ENCODE measurements around the gene OR6C68.
"Not testable (repeated sequence)": the region's sequence is repeated elsewhere in the genome, so short reads cannot be mapped to it uniquely, and the experiment has no call there.

The OR6C68 gene

GRCh38 chr12:55492078-55492477 is at the start of gene OR6C68:
Gene OR6C68, plus strand, starts transcription at chr12:55492378. Its CDS starts 0 bp downstream, at chr12:55492378.
- DNase-seq (ENCODE audit: low read depth): no peak
- TF ChIP-seq CTCF (IDR thresholded peaks at IDR 0.05; ENCODE audit: control insufficient read depth, extremely low read depth, insufficient read depth): no peak
- no peak within 1 kb of the TSS for H3K4me3 ChIP-seq (ENCODE audit: low read depth, low read length)

GRCh38 chr12:55443776-55444175 is 48.4 kb upstream of the OR6C68 start, which contains the start of gene OR6C2:
Gene OR6C2, plus strand, starts transcription at chr12:55444076. Its CDS starts 8,138 bp downstream, at chr12:55452214.
- DNase-seq (ENCODE audit: low read depth): no peak
- H3K4me3 ChIP-seq (ENCODE audit: low read depth, low read length): no peak within 1 kb of the TSS
- TF ChIP-seq CTCF (IDR thresholded peaks at IDR 0.05; ENCODE audit: control insufficient read depth, extremely low read depth, insufficient read depth): no peak

- no peak for TF ChIP-seq CTCF (IDR thresholded peaks at IDR 0.05; ENCODE audit: control insufficient read depth, extremely low read depth, insufficient read depth)
- DNase-seq (ENCODE audit: low read depth): no peak
- no peak overlapping the region for H3K4me3 ChIP-seq (ENCODE audit: low read depth, low read length)
Measured at GRCh38 chr12:55445357-55445756, 46.8 kb upstream of the OR6C68 start.

GRCh38 chr12:55446326-55446725 is 45.9 kb upstream of the OR6C68 start:
- TF ChIP-seq CTCF (IDR thresholded peaks at IDR 0.05; ENCODE audit: control insufficient read depth, extremely low read depth, insufficient read depth): peak; percentile 63
- no peak overlapping the region for H3K4me3 ChIP-seq (ENCODE audit: low read depth, low read length)
- no peak for DNase-seq (ENCODE audit: low read depth)

GRCh38 chr12:55448825-55449224 is 43.4 kb upstream of the OR6C68 start:
- no peak for TF ChIP-seq CTCF (IDR thresholded peaks at IDR 0.05; ENCODE audit: control insufficient read depth, extremely low read depth, insufficient read depth)
- no peak overlapping the region for H3K4me3 ChIP-seq (ENCODE audit: low read depth, low read length)
- DNase-seq (ENCODE audit: low read depth): no peak

GRCh38 chr12:55464926-55465325 is 27.3 kb upstream of the OR6C68 start:
- H3K4me3 ChIP-seq (ENCODE audit: low read depth, low read length); DNase-seq (ENCODE audit: low read depth): not testable (repeated sequence)

- no peak overlapping the region for H3K4me3 ChIP-seq (ENCODE audit: low read depth, low read length)
- no peak for TF ChIP-seq CTCF (IDR thresholded peaks at IDR 0.05; ENCODE audit: control insufficient read depth, extremely low read depth, insufficient read depth)
- no peak for DNase-seq (ENCODE audit: low read depth)
Measured at GRCh38 chr12:55467836-55468235, 24.3 kb upstream of the OR6C68 start.

All from LNCaP clone FGC (cell line).